ENCODE results near the gene PLXNA2.

The PLXNA2 gene

DNA sequence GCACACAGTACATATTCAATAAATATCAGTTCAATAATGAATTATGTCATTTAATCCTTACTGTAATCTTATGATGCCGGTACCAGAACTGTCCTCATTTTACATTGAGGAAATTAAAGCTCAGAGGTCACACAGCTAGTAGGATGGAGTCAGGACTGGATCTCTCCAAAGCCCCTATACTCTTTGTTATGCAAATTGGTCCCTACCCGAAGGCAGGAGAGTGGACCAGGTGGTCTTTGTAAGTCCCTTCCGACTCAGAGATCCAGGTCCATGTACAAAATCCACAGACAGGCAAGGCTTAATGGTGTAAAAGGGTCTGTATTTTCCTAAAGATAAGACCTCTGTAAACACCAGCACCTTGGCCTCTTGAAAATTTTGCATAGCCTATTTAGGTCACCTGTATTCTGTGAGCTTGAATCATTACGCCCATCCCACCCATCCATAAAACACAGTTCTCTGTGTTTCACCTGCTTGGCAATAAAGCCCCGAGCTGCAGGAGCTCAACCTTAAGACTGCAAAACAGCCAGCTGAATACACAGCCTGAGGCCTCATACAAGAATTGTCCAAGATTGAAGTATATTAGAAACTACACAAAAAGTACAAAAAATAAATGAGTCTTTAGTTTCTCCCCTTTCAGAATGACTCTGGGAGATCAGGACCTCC, 41.7 kb downstream of the PLXNA2 start:
- FAIRE-seq: no peak

DNA sequence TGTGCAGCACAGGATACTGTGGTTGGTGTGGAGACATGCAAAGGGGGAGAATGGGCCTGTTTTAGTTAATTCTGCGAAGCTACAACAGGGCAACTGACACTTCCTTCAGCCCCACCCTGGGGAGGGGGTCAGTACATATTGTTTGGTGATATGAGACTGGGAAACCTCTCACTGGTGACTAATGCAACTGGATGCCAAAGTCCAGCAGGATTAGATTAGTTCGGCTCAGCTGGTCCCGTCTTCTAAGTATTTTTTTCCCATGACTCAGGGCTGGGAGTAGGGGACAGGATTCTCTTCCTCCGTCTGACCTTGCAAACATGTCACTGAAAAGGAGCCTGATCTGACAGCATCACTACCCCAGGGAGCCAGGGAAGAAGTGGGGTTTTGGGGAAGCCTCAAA, 43.0 kb downstream of the PLXNA2 start:
- no peak for FAIRE-seq

- no peak for FAIRE-seq
Measured at GRCh38 chr1:208200116-208200515, 44.1 kb downstream of the PLXNA2 start.

- FAIRE-seq: no peak
Measured at GRCh38 chr1:208198236-208198635, 45.9 kb downstream of the PLXNA2 start.

GRCh38 chr1:208194944-208195343, 49.2 kb downstream of the PLXNA2 start:
- no peak for FAIRE-seq

GRCh38 chr1:208192995-208193394, 51.2 kb downstream of the PLXNA2 start:
- no peak for FAIRE-seq

GRCh38 chr1:208190784-208191183, 53.4 kb downstream of the PLXNA2 start:
- no peak for FAIRE-seq

DNA sequence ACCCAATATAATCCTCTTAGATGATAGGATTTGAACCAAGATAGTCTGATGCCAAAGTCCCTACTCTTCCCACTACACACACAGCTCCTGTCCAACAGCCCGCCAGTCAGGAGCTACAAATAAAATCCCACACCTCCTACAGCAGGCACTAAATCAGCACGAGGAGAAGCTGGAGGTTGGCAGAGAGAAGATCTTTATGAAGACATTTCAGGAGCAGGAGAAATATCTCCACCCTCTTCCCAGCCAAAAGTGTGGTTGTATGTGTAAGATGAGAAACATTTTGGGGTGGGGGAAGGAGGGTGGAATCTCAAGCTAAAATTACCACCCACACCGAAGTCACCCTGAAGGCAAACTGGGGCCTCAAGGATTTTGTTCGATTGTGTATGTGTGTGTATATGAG, 54.5 kb downstream of the PLXNA2 start:
- no peak for FAIRE-seq

DNA sequence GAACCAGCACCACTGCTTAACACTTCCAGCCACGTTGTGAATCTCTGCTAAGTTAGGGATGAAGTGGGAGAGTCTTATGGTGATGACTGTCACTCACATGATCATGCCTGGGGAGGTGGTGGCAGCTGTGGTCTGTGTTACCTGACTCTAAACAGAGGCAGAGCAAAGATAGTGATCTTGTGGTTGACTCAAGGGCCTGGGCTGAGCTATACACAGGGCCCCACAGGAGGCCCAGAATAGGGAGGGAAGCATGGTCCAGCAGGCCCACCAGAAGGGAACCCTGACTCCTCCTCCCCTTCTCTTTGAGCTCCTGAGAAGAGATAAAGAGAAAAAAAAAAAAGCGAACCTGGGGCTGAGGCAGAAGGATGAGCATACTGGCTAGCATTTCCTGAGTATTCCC, 55.0 kb downstream of the PLXNA2 start:
- FAIRE-seq: no peak

GRCh38 chr1:208188607-208189006, 55.6 kb downstream of the PLXNA2 start:
- FAIRE-seq: no peak

GRCh38 chr1:208187499-208188041, 56.6 kb downstream of the PLXNA2 start:
- FAIRE-seq: no peak

GRCh38 chr1:208185801-208186231, 58.4 kb downstream of the PLXNA2 start:
- no peak for FAIRE-seq

GRCh38 chr1:208184966-208185654, 59.1 kb downstream of the PLXNA2 start:
- FAIRE-seq: no peak

DNA sequence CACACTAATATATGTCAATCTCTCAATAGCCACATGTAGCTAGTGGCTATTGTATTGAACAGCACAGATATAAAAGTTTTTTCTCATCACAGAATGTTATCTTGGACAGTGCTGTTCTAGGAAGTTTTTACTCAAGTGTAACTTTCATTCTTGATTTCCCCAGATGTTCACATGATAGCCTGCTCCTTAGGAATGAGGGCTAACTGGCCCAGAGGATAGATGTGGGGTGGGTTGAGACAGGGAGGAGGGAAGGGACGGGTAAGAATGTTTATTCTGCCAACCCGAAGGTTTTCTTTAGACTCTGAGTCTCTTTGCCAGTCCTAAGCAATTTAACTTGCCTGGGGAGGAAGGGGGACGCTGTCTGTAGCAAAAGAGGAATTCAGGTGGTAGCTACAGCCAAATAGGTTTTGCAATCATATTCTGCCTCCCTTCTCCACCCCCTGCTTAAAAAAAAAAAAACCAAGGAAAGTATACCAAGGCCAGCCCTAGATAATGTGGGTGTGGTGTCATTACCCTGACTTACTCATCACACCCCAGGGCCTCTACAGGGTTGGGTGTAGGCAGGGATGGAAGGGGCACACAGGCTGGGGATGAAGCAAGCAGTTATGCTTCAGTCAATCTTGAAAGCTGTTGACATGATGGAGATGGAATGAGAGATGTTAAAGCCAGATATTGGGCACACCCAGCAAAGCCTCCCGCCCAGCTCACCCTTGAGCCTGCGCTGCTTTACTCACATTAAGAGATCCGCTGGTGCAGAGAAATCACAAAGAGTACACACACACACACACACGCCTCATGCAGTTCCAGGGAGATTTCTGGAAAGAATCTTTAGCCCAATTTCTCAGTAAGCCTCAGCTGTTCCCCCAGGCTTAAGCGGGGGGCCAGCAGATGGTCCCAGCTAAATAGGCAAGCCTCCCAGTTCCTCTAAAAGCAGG, 59.9 kb downstream of the PLXNA2 start:
- no peak for FAIRE-seq

DNA sequence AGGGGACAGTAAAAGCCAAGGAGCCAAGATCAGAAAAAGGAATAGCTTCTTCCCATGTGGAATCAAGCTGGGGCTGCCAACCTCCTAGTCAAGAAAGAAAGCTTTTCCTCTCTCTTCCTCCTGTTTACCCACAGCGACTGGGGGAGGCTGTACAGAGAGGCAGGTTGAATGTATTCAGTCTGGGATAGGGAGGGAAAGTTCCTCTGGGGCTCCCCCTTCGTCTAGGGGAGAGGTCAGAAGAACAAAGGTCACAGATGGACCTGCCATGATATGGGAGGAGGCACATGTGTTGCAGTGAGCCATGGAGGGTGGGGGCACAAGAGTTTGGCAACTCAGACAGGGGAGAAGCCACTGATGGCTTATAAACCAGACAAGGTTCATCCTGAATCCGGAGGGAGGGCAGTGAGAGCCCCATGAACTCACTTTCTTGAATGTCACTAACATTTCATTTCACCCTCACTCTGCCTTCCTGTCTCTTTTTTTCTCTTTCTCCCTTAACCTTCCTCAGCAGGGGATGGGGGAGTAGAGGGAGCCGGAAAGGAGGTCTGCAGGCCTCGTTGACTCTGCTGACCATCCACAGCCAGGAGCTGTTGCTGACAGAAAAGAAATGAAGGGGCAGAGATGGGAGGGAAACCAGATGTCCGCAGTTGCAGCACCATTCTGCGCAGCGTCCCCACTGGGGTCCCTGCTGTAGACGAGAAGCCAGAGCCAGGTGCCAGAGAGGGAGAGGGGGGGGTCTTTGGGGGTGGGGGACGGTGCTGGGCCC, 61.1 kb downstream of the PLXNA2 start:
- FAIRE-seq: no peak

DNA sequence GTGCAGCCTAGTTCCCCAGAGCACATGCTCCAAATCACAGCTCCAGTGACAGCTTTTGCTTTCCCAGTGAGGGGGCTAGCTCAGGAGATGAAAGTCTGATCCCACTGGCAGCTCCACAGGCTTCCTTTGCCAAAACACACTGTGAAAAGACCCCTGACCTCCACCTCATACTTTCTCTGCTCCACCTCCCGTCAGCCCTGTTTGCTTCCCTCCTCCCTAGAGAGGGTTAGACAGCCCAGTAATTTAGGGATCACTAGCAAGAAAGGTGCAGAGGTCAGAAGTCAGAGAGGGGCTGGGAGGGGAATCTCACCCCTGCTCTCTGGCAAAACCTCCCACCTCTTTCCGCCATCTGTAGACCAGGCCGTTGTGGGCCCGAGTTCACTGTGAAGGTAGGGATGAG, 62.8 kb downstream of the PLXNA2 start:
- FAIRE-seq: no peak

DNA sequence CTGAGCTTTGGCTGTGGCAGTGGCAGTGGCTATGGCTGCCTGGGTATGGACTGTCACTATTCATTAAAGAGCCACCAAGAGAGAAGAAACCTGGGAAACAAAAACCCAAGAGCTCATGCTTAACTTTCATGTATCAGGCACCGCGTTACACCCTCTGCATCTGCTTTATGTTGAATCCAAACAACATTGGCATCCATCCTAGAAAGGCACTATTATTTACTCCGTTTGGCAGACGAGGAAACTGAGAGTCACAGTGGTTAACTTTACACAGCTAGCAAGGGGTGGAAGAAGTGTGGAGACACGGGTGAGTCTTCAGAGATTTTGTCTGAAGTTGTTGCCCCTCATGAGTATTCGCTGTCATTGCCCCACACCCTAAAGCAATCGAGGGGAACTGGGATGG, 63.8 kb downstream of the PLXNA2 start:
- FAIRE-seq: no peak

DNA sequence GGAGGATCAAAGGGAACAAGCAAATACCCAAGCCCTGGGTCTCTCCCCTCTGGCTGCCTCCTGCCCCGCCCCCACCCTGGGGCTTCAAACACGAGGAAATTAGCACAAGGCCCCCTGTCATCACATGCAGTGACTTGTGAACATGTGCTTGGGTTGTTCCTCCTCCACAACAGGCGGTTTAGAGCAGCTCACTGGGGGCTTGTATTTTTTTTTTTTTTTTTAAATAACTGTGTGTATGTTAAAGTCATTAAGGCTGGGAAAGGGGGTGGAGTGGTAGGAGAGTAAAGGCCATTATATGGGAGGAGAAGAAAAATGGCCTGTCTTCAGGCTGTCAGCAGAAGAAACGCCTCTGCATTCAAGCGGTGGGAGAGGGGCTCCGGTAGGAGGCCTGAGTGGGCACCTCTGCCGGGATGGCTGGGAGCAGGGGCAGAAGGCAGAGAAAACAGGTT, 64.2 kb downstream of the PLXNA2 start:
- FAIRE-seq: no peak

DNA sequence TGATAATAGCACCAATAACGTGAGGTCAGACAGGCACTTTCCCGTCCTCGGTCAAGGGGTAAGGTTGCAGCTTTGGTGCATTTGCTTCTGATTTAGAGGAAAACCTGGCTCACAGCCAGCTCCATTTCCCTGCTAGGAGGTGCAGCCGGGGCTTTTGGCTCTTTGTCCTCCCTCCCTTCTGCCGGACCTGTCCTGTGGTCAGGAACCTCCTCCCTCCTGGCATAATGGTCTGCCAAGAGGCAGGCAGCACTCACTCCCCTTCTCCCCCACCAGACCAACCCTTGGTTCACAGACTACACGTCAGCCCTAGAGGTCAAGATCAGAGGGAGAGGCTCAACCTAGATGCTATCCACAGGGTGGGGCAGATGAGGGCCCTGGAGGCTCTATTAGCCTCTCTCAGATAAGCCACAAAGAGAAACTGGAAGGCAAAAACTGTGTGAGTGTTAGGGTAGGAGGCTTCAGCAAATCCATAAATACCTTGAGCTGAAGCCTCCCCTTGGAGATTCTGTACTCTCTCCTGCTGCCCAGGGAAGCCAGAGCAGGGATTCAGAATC, 64.8 kb downstream of the PLXNA2 start:
- FAIRE-seq: no peak

DNA sequence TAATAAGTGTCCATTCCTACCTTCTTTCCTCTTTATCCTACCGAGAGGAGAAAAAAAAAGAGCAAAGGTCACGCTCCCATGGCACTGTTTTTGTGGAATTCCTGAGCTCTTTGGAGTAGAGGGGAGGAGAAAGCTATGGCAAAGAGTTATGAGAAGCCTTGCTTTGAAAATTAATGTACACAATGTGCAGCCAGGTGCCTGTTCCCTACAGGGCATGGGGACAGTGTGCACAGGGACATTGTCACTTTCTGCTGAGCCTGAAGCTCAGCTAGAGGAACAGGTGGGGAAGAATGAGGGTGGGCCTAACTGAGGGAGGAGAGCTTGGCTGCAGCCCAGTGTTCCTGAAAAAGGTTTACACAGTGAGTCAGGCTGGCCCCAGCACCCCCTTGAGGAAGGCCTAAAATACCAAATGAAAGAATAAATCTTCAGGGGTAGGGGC, 66.1 kb downstream of the PLXNA2 start:
- no peak for FAIRE-seq

GRCh38 chr1:208177656-208178055, 66.5 kb downstream of the PLXNA2 start:
- FAIRE-seq: no peak

GRCh38 chr1:208176649-208177048, 67.5 kb downstream of the PLXNA2 start:
- no peak for FAIRE-seq

All from endometrium (tissue), 2 donors.